K562 (cell line): ENCODE data around the gene MKNK2. TPM values are rescaled to one million over a fixed set of nuclear protein-coding genes. Genes with fewer than 3 reads are reported as not detected.

Source experiments
- GTF2F1 ChIP-seq: IDR thresholded peaks from 2 replicates; pipeline ENCODE4 v1.6.1; 2011; ENCODE audit warnings: low read depth, low read length, improper control_type of control experiment
- ZBTB7A ChIP-seq: IDR thresholded peaks from 2 replicates; pipeline ENCODE4 v1.6.1; 2011; ENCODE audit warnings: low read depth, mild to moderate bottlenecking, low read length, moderate library complexity, borderline replicate concordance; ENCODE audit not compliant: control insufficient read depth
- polyA plus RNA-seq, 8 experiments: library from polyadenylated mRNA; depleted of rRNA in 4 of 8; stranded (reverse) in 5 of 8; unstranded in 3 of 8; fragments of >200 nt; fragmentation: Nextera tagmentation in 2 of 8; fragmentation: Illumina TruSeq in 1 of 8; extraction: Ambion mirVana in 2 of 8; extraction: Trizol in 1 of 8; gene quantifications; 2 replicates each; pipeline versions ENCODE4 v1.2.1 to v1.2.3, GENCODE V29; 2011 to 2014; ENCODE audit warnings: inconsistent platforms in 1 of 8, missing spikeins in 1 of 8
- total RNA-seq, 7 experiments: library from RNA; depleted of rRNA in 6 of 7; stranded (reverse); fragments of >200 nt in 6 of 7; fragmentation: Illumina TruSeq in 2 of 7; extraction: Trizol in 2 of 7; gene quantifications; 2 replicates each; pipeline versions ENCODE4 v1.2.1 to v1.2.3, GENCODE V29; 2011 to 2021; ENCODE audit warnings: low replicate concordance in 1 of 7
- TF ChIP-seq, protein P1 (sequence below): sonication (generic); formaldehyde crosslinking; IDR thresholded peaks from 2 replicates; pipeline ENCODE4 v1.8.0; 2022; ENCODE audit warnings: mild to moderate bottlenecking, missing genetic modification reagents
- TF ChIP-seq, protein P2 (sequence below): fragments of 250-450 bp; sonication (Bioruptor Pico); IDR thresholded peaks from 2 replicates; pipeline ENCODE4 v1.8.0; 2021; ENCODE audit warnings: borderline replicate concordance, mild to moderate bottlenecking, moderate library complexity; ENCODE audit not compliant: poor library complexity, severe bottlenecking

The MKNK2 gene
- total and polyA plus RNA-seq, 9 of the 15 experiments (the other 6 are each of a cell fraction or from before 2014, with no cell fraction given): 5.1 to 191 (median 51.9) TPM

DNA sequence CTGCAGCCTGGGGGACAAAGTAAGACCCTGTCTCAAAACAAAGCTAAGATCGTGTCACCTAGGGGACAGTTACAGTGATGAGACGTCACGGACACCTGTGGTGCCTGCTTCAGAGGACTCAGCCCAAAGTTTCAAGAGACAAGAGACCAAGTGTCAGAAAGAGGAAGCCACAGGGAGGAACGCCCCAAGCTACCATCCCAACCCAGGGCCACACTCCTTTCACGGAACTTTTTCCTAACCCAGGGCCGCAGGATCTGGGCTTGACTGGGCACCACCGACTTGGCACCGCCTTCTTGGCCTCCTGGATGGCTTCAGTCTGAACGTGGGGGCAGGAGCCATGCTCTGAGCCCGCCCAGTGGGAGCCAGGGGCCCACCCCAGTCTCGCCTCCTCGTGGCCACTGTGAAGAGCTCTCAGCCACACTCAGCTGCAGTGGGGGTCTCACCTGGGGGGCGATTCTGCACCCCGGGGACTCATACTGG is 36.6 kb upstream of the MKNK2 start (continued):
- TF ChIP-seq, protein P1, sequence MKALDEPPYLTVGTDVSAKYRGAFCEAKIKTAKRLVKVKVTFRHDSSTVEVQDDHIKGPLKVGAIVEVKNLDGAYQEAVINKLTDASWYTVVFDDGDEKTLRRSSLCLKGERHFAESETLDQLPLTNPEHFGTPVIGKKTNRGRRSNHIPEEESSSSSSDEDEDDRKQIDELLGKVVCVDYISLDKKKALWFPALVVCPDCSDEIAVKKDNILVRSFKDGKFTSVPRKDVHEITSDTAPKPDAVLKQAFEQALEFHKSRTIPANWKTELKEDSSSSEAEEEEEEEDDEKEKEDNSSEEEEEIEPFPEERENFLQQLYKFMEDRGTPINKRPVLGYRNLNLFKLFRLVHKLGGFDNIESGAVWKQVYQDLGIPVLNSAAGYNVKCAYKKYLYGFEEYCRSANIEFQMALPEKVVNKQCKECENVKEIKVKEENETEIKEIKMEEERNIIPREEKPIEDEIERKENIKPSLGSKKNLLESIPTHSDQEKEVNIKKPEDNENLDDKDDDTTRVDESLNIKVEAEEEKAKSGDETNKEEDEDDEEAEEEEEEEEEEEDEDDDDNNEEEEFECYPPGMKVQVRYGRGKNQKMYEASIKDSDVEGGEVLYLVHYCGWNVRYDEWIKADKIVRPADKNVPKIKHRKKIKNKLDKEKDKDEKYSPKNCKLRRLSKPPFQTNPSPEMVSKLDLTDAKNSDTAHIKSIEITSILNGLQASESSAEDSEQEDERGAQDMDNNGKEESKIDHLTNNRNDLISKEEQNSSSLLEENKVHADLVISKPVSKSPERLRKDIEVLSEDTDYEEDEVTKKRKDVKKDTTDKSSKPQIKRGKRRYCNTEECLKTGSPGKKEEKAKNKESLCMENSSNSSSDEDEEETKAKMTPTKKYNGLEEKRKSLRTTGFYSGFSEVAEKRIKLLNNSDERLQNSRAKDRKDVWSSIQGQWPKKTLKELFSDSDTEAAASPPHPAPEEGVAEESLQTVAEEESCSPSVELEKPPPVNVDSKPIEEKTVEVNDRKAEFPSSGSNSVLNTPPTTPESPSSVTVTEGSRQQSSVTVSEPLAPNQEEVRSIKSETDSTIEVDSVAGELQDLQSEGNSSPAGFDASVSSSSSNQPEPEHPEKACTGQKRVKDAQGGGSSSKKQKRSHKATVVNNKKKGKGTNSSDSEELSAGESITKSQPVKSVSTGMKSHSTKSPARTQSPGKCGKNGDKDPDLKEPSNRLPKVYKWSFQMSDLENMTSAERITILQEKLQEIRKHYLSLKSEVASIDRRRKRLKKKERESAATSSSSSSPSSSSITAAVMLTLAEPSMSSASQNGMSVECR (CRISPR knock-in tag): 0 out of 2 replicates have a peak, but pooled peaks have one; percentile 19
- no peak for TF ChIP-seq GTF2F1
- TF ChIP-seq, protein P2, sequence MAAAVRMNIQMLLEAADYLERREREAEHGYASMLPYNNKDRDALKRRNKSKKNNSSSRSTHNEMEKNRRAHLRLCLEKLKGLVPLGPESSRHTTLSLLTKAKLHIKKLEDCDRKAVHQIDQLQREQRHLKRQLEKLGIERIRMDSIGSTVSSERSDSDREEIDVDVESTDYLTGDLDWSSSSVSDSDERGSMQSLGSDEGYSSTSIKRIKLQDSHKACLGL (CRISPR knock-in tag): no peak
- peak; percentile 54; the same call in 1 of the 2 replicates for TF ChIP-seq ZBTB7A
